OCI-LY7 (cell line): ENCODE measurements around the gene RPS21.

Experiments
- CTCF ChIP-seq: fragments of 200-600 bp; sonication (generic); conservative IDR thresholded peaks from 2 replicates; pipeline ENCODE4 v1.5.1; 2014; ENCODE audit warnings: mild to moderate bottlenecking, antibody characterized with exemption, low read length, moderate library complexity, mixed read lengths
- EZH2phosphoT487 ChIP-seq: fragments of 200-600 bp; sonication (generic); IDR thresholded peaks from 2 replicates; pipeline ENCODE4 v1.6.1; 2018; ENCODE audit warnings: low read depth, borderline replicate concordance, mild to moderate bottlenecking, mixed run types, antibody characterized with exemption, low read length, moderate library complexity, mixed read lengths

GRCh38 chr20:62404761-62405107 is 17.8 kb downstream of the RPS21 start:
- TF ChIP-seq EZH2phosphoT487 (no peak), CTCF (no peak)
